Esophagus squamous epithelium (tissue), 5 donors: ENCODE measurements around the gene TEAD4. TPM values are rescaled to one million over a fixed set of nuclear protein-coding genes. Genes with fewer than 3 reads are reported as not detected.

ENCODE experiments used
- DNase-seq: peaks from one replicate; lab custom pipeline; 2025; lab: John Stamatoyannopoulos, UW
- H3K27ac ChIP-seq, 4 donors: fragments of 200-600 bp; sonication (generic); one replicate each; pipeline ENCODE4 v1.5.1; 2016 to 2019; ENCODE audit warnings: mild to moderate bottlenecking in 1 of 4
- H3K27me3 ChIP-seq, 4 donors: fragments of 200-600 bp; sonication (generic); 1 replicate in 3 of 4; 2 replicates in 1 of 4; pipeline versions ENCODE4 v1.5.1 to v1.6.0; 2017 to 2021; ENCODE audit warnings: antibody characterized with exemption in 1 of 4
- H3K36me3 ChIP-seq, 3 donors: fragments of 200-600 bp; sonication (generic); one replicate each; pipeline ENCODE4 v1.5.1; 2016 to 2019
- H3K4me1 ChIP-seq, 3 donors: fragments of 200-600 bp; sonication (generic); one replicate each; pipeline ENCODE4 v1.5.1; 2017 to 2019
- H3K4me3 ChIP-seq, 4 donors: fragments of 200-600 bp; sonication (generic); 1 replicate in 3 of 4; 2 replicates in 1 of 4; pipeline ENCODE4 v1.5.1; 2016 to 2019; ENCODE audit warnings: mild to moderate bottlenecking in 2 of 4, moderate library complexity in 1 of 4
- H3K9me3 ChIP-seq, 3 donors: fragments of 200-600 bp; sonication (generic); one replicate each; pipeline ENCODE4 v1.5.1; 2016 to 2019
- POLR2A ChIP-seq, 4 donors: fragments of 450-650 bp; IDR thresholded peaks; one replicate each; pipeline ENCODE4 v1.6.1; 2017; ENCODE audit warnings: antibody characterized with exemption in 4 of 4, mild to moderate bottlenecking in 4 of 4, moderate library complexity in 3 of 4
- WGBS, 2 donors: methylation state at CpG; one replicate each; pipeline ENCODE4 v1.1.5; 2018; 5-methylcytosine and 5-hydroxymethylcytosine counted together
- intact Hi-C: fragments of 100-400 bp; cut with DNase I; formaldehyde crosslinking; loops from one replicate; pipeline ENCODE4 v1.15.0; 2022
- total RNA-seq, 4 donors: library from RNA; depleted of rRNA; stranded (reverse); fragments of >200 nt; gene quantifications; one replicate each; pipeline ENCODE4 v1.1.0, GENCODE V29; 2016
- TF ChIP-seq, protein P1 (sequence below), 6 experiments: fragments of 450-650 bp in 4 of 6; fragments of 200-600 bp in 2 of 6; sonication (generic) in 2 of 6; IDR thresholded peaks; one replicate each; pipeline ENCODE4 v1.5.1; 2016 to 2019; ENCODE audit warnings: antibody characterized with exemption in 6 of 6, mild to moderate bottlenecking in 4 of 6, moderate library complexity in 4 of 6
- donor health status: DM: yes; HTN: yes; CAD: no.

Gene TEAD4
- total RNA-seq, 4 donors from 2014 or later = 10.7 to 16.6 (median 13.5) TPM

DNA sequence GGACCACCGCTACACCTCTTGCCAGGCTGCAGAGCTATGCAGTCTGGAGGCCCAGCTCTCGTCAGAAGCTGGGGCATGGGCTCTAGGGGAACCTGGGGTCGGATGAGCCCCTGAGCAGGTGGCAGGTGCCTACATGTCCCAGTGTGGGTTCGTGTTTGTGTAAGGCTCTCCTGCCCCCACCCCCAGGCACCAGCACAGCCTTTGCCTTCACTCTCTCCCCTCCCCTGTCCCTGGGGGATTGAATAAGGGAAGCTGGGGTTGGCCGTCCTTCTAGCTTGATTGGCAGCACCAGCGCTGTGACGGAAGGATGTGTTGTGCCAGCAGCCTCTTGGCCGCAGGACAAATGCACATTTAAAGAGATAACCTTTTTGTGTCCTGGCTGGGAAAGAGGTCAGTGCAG is 83.2 kb downstream of the TEAD4 start:
- Histone ChIP-seq H3K4me1 (no peaks in the 10 kb centered on the region), H3K27ac (no peak overlapping the region), H3K9me3 (no peaks in the 10 kb centered on the region), H3K27me3 (peaks cover 0 to 5% (median 0%) of the 10 kb centered on the region in 4 donors), H3K4me3 (no peak overlapping the region), H3K36me3 (peaks cover 0 to 37% (median 4%) of the 10 kb centered on the region in 3 donors)
- no peak for DNase-seq
- WGBS, 2 donors = 41 to 53% methylated on average over 7 to 8 of the region's 8 CpGs
- TF ChIP-seq POLR2A (IDR thresholded peaks at IDR 0.05) = no peak
- TF ChIP-seq, protein P1, sequence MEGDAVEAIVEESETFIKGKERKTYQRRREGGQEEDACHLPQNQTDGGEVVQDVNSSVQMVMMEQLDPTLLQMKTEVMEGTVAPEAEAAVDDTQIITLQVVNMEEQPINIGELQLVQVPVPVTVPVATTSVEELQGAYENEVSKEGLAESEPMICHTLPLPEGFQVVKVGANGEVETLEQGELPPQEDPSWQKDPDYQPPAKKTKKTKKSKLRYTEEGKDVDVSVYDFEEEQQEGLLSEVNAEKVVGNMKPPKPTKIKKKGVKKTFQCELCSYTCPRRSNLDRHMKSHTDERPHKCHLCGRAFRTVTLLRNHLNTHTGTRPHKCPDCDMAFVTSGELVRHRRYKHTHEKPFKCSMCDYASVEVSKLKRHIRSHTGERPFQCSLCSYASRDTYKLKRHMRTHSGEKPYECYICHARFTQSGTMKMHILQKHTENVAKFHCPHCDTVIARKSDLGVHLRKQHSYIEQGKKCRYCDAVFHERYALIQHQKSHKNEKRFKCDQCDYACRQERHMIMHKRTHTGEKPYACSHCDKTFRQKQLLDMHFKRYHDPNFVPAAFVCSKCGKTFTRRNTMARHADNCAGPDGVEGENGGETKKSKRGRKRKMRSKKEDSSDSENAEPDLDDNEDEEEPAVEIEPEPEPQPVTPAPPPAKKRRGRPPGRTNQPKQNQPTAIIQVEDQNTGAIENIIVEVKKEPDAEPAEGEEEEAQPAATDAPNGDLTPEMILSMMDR (IDR thresholded peaks at IDR 0.05) = no peak
- intact Hi-C loops = no loop called here

DNA sequence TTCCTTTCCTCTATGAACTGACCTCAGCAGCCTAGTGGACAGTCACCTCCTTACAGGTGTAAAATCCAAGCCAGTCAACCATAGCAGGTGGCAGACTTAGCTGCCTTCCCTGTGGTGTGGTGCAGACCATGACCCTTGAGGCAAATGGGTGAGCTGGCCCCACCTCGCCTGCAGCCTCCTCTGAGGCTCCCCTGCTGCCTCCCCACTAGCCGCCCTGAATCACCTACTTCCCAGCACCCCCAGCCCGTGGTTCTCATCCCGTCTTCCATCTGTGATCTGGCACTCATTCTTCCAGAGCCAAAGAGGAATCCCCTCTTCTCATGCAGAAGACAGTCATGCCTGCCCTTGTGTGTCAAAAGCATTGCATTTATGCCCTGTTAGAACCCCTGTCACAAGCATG is 83.6 kb downstream of the TEAD4 start:
- H3K27ac ChIP-seq = no peak overlapping the region
- H3K9me3 ChIP-seq = no peaks in the 10 kb centered on the region
- TF ChIP-seq, protein P1 (IDR thresholded peaks at IDR 0.05) = no peak
- TF ChIP-seq POLR2A (IDR thresholded peaks at IDR 0.05) = no peak
- H3K4me3 ChIP-seq = no peak overlapping the region
- DNase-seq = no peak
- H3K4me1 ChIP-seq = no peaks in the 10 kb centered on the region
- peaks cover 0 to 32% (median 4%) of the 10 kb centered on the region in 3 donors for H3K36me3 ChIP-seq
- intact Hi-C loops = no loop called here
- H3K27me3 ChIP-seq = peaks cover 0 to 5% (median 0%) of the 10 kb centered on the region in 4 donors
- 76 to 94% methylated on average over 4 of the region's 4 CpGs for WGBS, 2 donors

DNA sequence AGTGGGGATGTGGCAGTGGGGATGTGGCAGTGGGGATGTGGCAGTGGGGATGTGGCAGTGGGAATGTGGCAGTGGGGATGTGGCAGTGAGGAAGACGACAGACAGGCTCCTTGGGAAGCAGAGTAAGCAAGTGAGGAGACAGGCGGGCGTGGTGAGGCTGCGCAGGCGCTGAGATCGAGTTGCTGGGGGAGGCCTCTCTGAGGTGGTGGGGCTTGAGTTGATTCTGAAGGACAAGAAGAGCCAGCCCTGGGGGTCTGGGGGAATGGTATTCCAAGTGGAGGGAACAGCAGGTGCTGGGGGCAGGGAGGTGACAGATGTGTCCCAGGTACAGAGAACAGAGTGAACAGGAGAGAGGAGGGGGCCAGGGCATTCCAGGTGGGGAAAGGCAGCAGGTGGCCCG is 84.2 kb downstream of the TEAD4 start:
- no peak overlapping the region for H3K27ac ChIP-seq
- H3K36me3 ChIP-seq = peaks cover 0 to 27% (median 0%) of the 10 kb centered on the region in 3 donors
- peaks cover 0 to 5% (median 0%) of the 10 kb centered on the region in 4 donors for H3K27me3 ChIP-seq
- DNase-seq = no peak
- no peaks in the 10 kb centered on the region for H3K4me1 ChIP-seq
- no peaks in the 10 kb centered on the region for H3K9me3 ChIP-seq
- 89 to 92% methylated on average over 6 to 7 of the region's 7 CpGs for WGBS, 2 donors
- TF ChIP-seq, protein P1 (IDR thresholded peaks at IDR 0.05) = no peak
- TF ChIP-seq POLR2A (IDR thresholded peaks at IDR 0.05) = no peak
- H3K4me3 ChIP-seq = no peak overlapping the region
- intact Hi-C loops = no loop called here

DNA sequence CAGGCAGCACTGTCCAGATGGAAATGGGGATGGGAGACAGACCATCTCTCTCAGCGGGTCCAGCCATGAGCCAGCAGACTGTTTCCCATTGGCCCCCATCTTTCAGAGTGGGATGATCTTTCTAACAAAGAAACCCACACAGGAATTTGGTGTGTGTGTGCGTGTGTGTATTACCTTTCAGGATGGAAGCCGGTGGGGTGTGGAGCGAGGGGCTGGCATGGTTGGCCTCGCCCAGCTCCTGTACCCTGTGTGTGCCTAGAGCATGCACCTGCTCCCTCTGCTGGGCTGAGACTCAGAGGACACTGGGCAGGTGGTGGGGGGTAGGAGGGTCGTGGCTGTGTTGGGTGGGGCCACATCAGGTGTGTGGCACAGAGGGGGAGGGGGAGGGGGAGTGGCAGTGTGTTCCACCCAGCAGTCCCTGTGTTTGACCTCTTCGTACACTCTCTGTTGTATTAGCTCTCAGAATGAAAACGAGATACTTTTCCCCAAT is 85.0 kb downstream of the TEAD4 start:
- H3K36me3 ChIP-seq = peaks cover 0 to 19% (median 0%) of the 10 kb centered on the region in 3 donors
- no peak overlapping the region for H3K27ac ChIP-seq
- H3K4me1 ChIP-seq = no peaks in the 10 kb centered on the region
- 66 to 90% methylated on average over 3 to 4 of the region's 8 CpGs for WGBS, 2 donors
- H3K4me3 ChIP-seq = no peak overlapping the region
- intact Hi-C loops = no loop called here
- H3K9me3 ChIP-seq = no peaks in the 10 kb centered on the region
- DNase-seq = no peak
- no peak for TF ChIP-seq POLR2A (IDR thresholded peaks at IDR 0.05)
- TF ChIP-seq, protein P1 (IDR thresholded peaks at IDR 0.05) = no peak
- H3K27me3 ChIP-seq = peaks cover 0 to 5% (median 0%) of the 10 kb centered on the region in 4 donors

DNA sequence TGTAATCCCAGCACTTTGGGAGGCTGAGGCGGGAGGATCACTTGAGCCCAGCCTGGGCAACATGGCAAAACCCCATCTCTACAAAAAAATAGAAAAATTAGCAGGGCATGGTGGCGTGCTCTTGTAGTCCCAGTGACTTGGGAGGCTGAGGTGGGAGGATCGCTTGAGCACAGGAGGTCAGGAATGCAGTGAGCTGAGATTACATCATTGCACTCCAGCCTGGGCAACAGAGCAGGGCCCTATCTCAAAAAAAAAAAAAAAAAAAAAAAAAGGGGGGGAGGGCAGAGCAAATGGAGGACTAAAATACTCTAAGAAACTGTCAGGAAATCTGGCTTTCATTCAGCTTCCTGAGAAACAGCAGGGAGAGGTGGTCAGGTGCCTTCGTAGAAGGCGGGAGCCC is 86.3 kb downstream of the TEAD4 start:
- H3K27ac ChIP-seq = no peak overlapping the region
- H3K36me3 ChIP-seq = peaks cover 0 to 6% (median 0%) of the 10 kb centered on the region in 3 donors
- H3K27me3 ChIP-seq = peaks cover 0 to 5% (median 0%) of the 10 kb centered on the region in 4 donors
- intact Hi-C loops = no loop called here
- H3K4me1 ChIP-seq = no peaks in the 10 kb centered on the region
- H3K4me3 ChIP-seq = no peak overlapping the region
- H3K9me3 ChIP-seq = no peaks in the 10 kb centered on the region
- 71 to 81% methylated on average over 3 to 5 of the region's 5 CpGs for WGBS, 2 donors
- TF ChIP-seq POLR2A (IDR thresholded peaks at IDR 0.05) = no peak
- TF ChIP-seq, protein P1 (IDR thresholded peaks at IDR 0.05) = no peak
- no peak for DNase-seq
